ENCODE data around the gene MED22. TPM values are rescaled to one million over a fixed set of nuclear protein-coding genes. Genes with fewer than 3 reads are reported as not detected.
"Not testable (repeated sequence)": the region's sequence is repeated elsewhere in the genome, so short reads cannot be mapped to it uniquely, and the experiment has no call there.

Gene MED22
- total RNA-seq, 1 donor from 2014 or later: 52.2 TPM

DNA sequence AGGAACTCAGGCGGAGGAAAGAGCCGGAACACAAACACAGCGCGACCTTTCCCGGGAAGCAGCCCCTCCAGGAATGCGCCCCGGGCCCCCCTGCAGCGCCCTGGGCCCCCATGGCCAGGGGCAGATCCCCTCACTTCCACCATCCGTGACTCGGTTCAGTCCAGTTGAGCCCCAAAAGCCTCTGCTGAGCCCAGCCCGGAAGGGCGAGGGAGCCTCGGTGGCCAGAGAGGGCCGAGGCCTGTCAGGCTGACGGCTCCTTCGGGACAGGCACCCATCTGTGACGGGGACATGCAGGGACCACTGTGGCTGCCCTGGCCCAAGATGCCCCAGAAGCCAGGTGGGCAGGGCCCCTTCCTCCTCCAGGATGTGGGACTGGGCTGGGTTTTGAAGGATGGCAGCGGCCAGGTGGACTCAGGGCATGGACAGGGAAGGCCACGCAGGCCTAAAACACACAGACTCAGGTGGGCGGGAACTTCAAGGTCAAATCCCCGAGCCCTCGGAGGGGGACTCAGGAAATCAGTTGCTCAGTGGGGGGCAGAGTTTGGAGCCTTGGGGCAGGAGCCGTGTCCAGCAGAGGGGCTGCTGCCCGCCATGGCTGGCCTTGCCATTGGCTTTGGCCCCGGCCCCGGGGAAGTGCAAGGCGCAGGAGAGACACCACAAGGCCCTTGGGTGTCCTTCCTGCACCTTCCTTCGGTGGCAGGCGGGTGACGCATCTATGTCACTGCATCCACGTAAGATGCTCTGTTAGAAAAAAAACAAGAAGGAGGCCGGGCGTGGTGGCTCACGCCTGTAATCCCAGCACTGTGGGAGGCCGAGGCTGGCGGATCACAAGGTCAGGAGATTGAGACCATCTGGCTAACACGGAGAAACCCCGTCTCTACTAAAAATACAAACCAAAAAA is 43.2 kb downstream of the MED22 start:
- intact Hi-C loops (cut with DNase I): no loop called here
- H3K36me3 ChIP-seq: no peaks in the 10 kb centered on the region
- peak in 1 of 2 donors; percentile 43 for DNase-seq (ENCODE audit: low spot score in 2 of 2)

GRCh38 chr9:133304158-133304470 is 43.8 kb downstream of the MED22 start:
- H3K9me3 ChIP-seq: no peaks in the 10 kb centered on the region
- TF ChIP-seq CTCF (IDR thresholded peaks at IDR 0.05): no peak
- H3K27me3 ChIP-seq: no peaks in the 10 kb centered on the region
- H3K27ac ChIP-seq: no peak overlapping the region
- intact Hi-C loops (cut with DNase I): no loop called here
- no peak overlapping the region for H3K4me3 ChIP-seq
- no peaks in the 10 kb centered on the region for H3K4me1 ChIP-seq
- no peak for DNase-seq (ENCODE audit: low spot score in 2 of 2)
- H3K36me3 ChIP-seq: no peaks in the 10 kb centered on the region

More for the DNA sequence above, 43.2 kb downstream of the MED22 start:
- H3K9me3 ChIP-seq: no peaks in the 10 kb centered on the region
- no peaks in the 10 kb centered on the region for H3K4me1 ChIP-seq
- H3K27me3 ChIP-seq: no peaks in the 10 kb centered on the region
- H3K27ac ChIP-seq: no peak overlapping the region
- H3K4me3 ChIP-seq: no peak overlapping the region
- no peak for TF ChIP-seq CTCF (IDR thresholded peaks at IDR 0.05)

DNA sequence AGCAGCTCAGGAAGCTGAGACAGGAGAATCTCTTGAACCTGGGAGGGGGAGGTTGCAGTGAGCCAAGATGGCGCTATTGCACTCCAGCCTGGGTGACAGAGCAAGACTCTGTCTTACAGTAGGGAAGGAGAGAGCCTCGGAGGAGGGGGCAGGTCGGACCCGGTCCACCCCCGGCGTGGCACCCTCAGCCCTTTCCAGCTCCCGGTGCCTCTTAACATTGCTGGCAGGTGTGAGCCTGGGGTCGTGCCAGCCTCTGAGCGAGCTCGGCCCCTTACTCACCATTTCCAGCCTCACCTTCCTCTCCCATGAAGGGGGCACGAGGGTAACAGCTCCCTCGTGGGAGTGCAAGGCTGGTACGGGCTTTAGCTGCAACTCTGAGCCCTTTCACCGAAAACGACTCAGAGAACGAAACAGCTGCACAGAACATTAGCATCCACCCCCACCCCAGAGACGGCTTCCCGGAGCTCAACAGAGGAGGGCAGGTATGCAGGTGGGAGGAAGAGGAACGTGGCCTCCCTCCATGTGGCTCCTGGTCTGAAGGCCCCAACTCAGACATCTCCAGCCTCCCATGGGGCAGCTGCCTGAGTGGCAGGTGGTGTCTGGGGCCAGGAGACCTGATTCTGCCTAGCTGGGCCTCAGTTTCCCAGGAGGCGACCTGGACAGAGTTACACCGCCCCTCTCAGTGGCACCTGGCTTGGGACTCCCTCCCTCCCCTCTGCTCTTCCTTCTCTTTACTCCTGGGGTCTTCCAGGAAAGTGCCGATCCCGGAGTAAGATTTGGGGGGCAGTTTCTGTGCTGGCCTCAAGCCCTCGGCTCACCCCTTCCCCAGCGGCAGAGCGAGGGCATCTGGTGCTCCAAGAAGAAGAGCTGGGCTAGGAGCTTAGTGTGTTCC is 44.4 kb downstream of the MED22 start:
- intact Hi-C loops (cut with DNase I): no loop called here
- Histone ChIP-seq H3K4me3 (no peak overlapping the region), H3K27ac (no peak overlapping the region), H3K27me3 (no peaks in the 10 kb centered on the region), H3K36me3 (no peaks in the 10 kb centered on the region), H3K9me3 (no peaks in the 10 kb centered on the region), H3K4me1 (no peaks in the 10 kb centered on the region)
- no peak for TF ChIP-seq CTCF (IDR thresholded peaks at IDR 0.05)
- no peak for DNase-seq (ENCODE audit: low spot score in 2 of 2)

- Histone ChIP-seq H3K4me3 (no peak overlapping the region), H3K4me1 (no peaks in the 10 kb centered on the region), H3K27me3 (no peaks in the 10 kb centered on the region), H3K27ac (no peak overlapping the region), H3K36me3 (no peaks in the 10 kb centered on the region), H3K9me3 (no peaks in the 10 kb centered on the region)
- no peak for TF ChIP-seq CTCF (IDR thresholded peaks at IDR 0.05)
- DNase-seq (ENCODE audit: low spot score in 2 of 2): no peak
- intact Hi-C loops (cut with DNase I): no loop called here
Observed at GRCh38 chr9:133301253-133302230, 46.4 kb downstream of the MED22 start.

DNA sequence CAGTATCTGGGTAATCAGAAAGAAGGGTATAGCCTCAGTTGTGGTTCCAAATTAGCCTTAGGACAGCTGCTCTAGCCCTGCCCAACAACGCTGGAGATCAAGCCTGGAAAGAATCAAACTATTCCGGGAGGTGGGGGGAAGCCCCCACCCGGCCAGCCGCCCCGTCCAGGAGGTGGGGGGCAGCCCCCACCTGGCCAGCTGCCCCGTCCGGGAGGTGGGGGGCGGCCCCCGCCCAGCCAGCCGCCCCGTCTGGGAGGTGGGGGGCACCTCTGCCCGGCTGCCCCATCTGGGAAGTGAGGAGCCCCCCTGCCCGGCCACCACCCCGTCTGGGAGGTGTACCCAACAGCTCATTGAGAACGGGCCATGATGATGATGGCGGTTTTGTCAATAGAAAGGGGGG is 47.9 kb downstream of the MED22 start:
- H3K36me3 ChIP-seq; H3K9me3 ChIP-seq; intact Hi-C loops (cut with DNase I); H3K4me1 ChIP-seq; H3K4me3 ChIP-seq; DNase-seq (ENCODE audit: low spot score in 2 of 2); H3K27ac ChIP-seq; H3K27me3 ChIP-seq: not testable (repeated sequence)

All from ascending aorta (tissue), 2 donors.